ENCODE data around the gene STKLD1. TPM values are rescaled to one million over a fixed set of nuclear protein-coding genes. Genes with fewer than 3 reads are reported as not detected.

Gene STKLD1
- total RNA-seq, 5 donors from 2014 or later (not counting 1 experiment from before 2014, with no cell fraction given) = 0.49 to 1.1 (median 0.70) TPM

- no peaks in the 10 kb centered on the region for H3K9me3 Mint-ChIP-seq
- H3K4me1 Mint-ChIP-seq = peaks cover 31 to 54% (median 53%) of the 10 kb centered on the region in 3 donors
- no peaks in the 10 kb centered on the region for H3K9me3 ChIP-seq
- no peak overlapping the region for H3K4me3 ChIP-seq (ENCODE audit: control insufficient read depth in 1 of 2, extremely low read depth in 1 of 2, low read length in 1 of 2)
- H3K27me3 ChIP-seq (replicated peaks in 1 of 2; ENCODE audit: control insufficient read depth in 2 of 2, extremely low read depth in 1 of 2, insufficient read depth in 2 of 2, low read length in 1 of 2) = peaks cover 0 to 3% of the 10 kb centered on the region in 2 experiments
- H3K4me1 ChIP-seq (ENCODE audit: control insufficient read depth in 1 of 2, extremely low read depth in 1 of 2, insufficient read depth in 2 of 2, low read length in 2 of 2) = peaks cover 18 to 44% of the 10 kb centered on the region in 2 experiments
- no peak for ATAC-seq (replicated peaks in 1 of 4)
- H3K4me3 Mint-ChIP-seq = no peak overlapping the region
- 73% methylated on average over 6 of the region's 8 CpGs for WGBS (ENCODE audit: insufficient coverage)
- no peak for DNase-seq
- POLR2A ChIA-PET = interaction anchor here in 1 of 2 donors (0.7 kb wide), 1 partner anchor 106 kb away, joined by 7 read pairs; no protein-coding TSS in a partner anchor
- H3K36me3 ChIP-seq (ENCODE audit: control insufficient read depth in 2 of 2, extremely low read depth in 1 of 2, insufficient read depth in 1 of 2, low read length in 1 of 2) = peaks cover 14 to 59% of the 10 kb centered on the region in 2 donors
- CTCF ChIA-PET = no interaction called here
- H3K36me3 Mint-ChIP-seq = peaks cover 38% of the 10 kb centered on the region
- H3K27ac ChIP-seq (ENCODE audit: low read length) = no peak overlapping the region
- no peak overlapping the region for H3K27ac Mint-ChIP-seq
- no peaks in the 10 kb centered on the region for H3K27me3 Mint-ChIP-seq
These were observed 23.4 kb upstream of the STKLD1 start for GRCh38 chr9:133352635-133353340.

DNA sequence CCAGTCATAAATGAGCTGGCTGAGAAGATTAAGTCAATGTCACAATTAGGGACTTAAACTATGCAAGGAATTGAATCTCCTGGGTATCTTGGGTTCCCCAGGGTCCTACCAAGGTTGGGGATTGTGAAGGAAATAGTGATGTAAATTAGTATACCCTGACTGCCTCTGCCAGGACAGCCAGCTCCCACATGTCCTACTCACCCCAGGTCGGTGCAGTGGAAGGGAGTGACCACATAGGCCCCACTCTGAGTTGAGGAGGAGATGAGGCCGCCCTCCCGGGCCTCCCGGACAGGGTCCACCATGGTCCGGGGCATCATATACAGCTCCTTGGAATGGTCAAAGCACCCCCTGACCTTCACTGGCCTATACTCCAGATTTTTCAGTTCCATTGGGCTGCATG is 22.6 kb upstream of the STKLD1 start:
- no peaks in the 10 kb centered on the region for H3K27me3 Mint-ChIP-seq
- WGBS (ENCODE audit: insufficient coverage) = 100% methylated on average over 1 of the region's 5 CpGs
- H3K27ac Mint-ChIP-seq = no peak overlapping the region
- Histone ChIP-seq H3K36me3 (ENCODE audit: control insufficient read depth in 2 of 2, extremely low read depth in 1 of 2, insufficient read depth in 1 of 2, low read length in 1 of 2) (peaks cover 14 to 65% of the 10 kb centered on the region in 2 donors), H3K9me3 (no peaks in the 10 kb centered on the region), H3K4me3 (ENCODE audit: control insufficient read depth in 1 of 2, extremely low read depth in 1 of 2, low read length in 1 of 2) (no peak overlapping the region), H3K4me1 (ENCODE audit: control insufficient read depth in 1 of 2, extremely low read depth in 1 of 2, insufficient read depth in 2 of 2, low read length in 2 of 2) (peaks cover 18 to 49% of the 10 kb centered on the region in 2 experiments), H3K27me3 (replicated peaks in 1 of 2; ENCODE audit: control insufficient read depth in 2 of 2, extremely low read depth in 1 of 2, insufficient read depth in 2 of 2, low read length in 1 of 2) (no peaks in the 10 kb centered on the region), H3K27ac (ENCODE audit: low read length) (no peak overlapping the region)
- ChIA-PET POLR2A (interaction anchor here in 1 of 2 donors (0.7 kb wide), 1 partner anchor 106 kb away, joined by 7 read pairs; no protein-coding TSS in a partner anchor), CTCF (no interaction called here)
- DNase-seq = no peak
- H3K4me3 Mint-ChIP-seq = peak overlapping the region in 1 of 3 donors; percentile 33
- peaks cover 31 to 56% (median 54%) of the 10 kb centered on the region in 3 donors for H3K4me1 Mint-ChIP-seq
- H3K9me3 Mint-ChIP-seq = no peaks in the 10 kb centered on the region
- no peak for ATAC-seq (replicated peaks in 1 of 4)
- peaks cover 37% of the 10 kb centered on the region for H3K36me3 Mint-ChIP-seq

DNA sequence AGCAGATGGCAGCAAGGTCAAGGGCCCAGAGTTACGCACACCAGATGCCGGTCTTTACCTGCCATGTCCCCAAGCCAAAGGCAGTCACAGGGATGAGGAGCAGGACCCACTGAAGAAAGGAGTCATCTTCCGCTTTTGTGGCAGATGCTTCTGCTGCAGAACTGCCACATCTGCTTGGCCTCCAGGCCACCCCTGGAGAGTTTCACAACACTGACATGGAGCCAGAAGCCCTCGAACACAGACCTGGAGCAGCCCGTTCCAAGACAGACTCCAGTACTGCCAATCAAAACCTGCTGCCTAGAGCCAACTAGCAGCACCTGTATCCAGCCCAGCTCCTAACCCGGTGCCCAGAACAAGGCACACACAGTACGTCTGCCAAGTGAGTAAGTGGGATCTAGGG is 21.4 kb upstream of the STKLD1 start:
- H3K36me3 ChIP-seq (ENCODE audit: control insufficient read depth in 2 of 2, extremely low read depth in 1 of 2, insufficient read depth in 1 of 2, low read length in 1 of 2) = peaks cover 18 to 65% of the 10 kb centered on the region in 2 donors
- peaks cover 25 to 51% (median 50%) of the 10 kb centered on the region in 3 donors for H3K4me1 Mint-ChIP-seq
- H3K27ac Mint-ChIP-seq = no peak overlapping the region

GRCh38 chr9:133355881-133356357 is 20.2 kb upstream of the STKLD1 start:
- H3K9me3 Mint-ChIP-seq = no peaks in the 10 kb centered on the region
- Histone ChIP-seq H3K27me3 (replicated peaks in 1 of 2; ENCODE audit: control insufficient read depth in 2 of 2, extremely low read depth in 1 of 2, insufficient read depth in 2 of 2, low read length in 1 of 2) (no peaks in the 10 kb centered on the region), H3K9me3 (no peaks in the 10 kb centered on the region), H3K36me3 (ENCODE audit: control insufficient read depth in 2 of 2, extremely low read depth in 1 of 2, insufficient read depth in 1 of 2, low read length in 1 of 2) (peaks cover 16 to 65% of the 10 kb centered on the region in 2 donors), H3K4me3 (ENCODE audit: control insufficient read depth in 1 of 2, extremely low read depth in 1 of 2, low read length in 1 of 2) (peak overlapping the region; percentile 49 to 87), H3K4me1 (ENCODE audit: control insufficient read depth in 1 of 2, extremely low read depth in 1 of 2, insufficient read depth in 2 of 2, low read length in 2 of 2) (peaks cover 9 to 51% of the 10 kb centered on the region in 2 experiments), H3K27ac (ENCODE audit: low read length) (peak overlapping the region; percentile 27)
- H3K36me3 Mint-ChIP-seq = peaks cover 19% of the 10 kb centered on the region
- ATAC-seq (replicated peaks in 1 of 4) (peak; percentile 43 to 56 (median 51)), DNase-seq (peak in 2 of 35 experiments; percentile 16 to 25)
- peaks cover 25 to 47% (median 44%) of the 10 kb centered on the region in 3 donors for H3K4me1 Mint-ChIP-seq
- H3K4me3 Mint-ChIP-seq = peak overlapping the region; percentile 82 to 87 (median 84)
- H3K27me3 Mint-ChIP-seq = no peaks in the 10 kb centered on the region
- POLR2A ChIA-PET = interaction anchor here (0.6 to 2.3 kb wide), 3 partner anchors 8 to 677 kb away, joined by 3 to 9 read pairs (median 6); no protein-coding TSS in a partner anchor
- H3K27ac Mint-ChIP-seq = peak overlapping the region; percentile 84 to 85
- CTCF ChIA-PET = interaction anchor here (0.8 to 2.8 kb wide), 3 partner anchors 15 to 170 kb away, joined by 3 to 16 read pairs (median 4); no protein-coding TSS in a partner anchor
- WGBS (ENCODE audit: insufficient coverage) = under 1% methylated on average over 31 of the region's 31 CpGs

More for the DNA sequence above, 21.4 kb upstream of the STKLD1 start:
- Histone ChIP-seq H3K9me3 (no peaks in the 10 kb centered on the region), H3K27me3 (replicated peaks in 1 of 2; ENCODE audit: control insufficient read depth in 2 of 2, extremely low read depth in 1 of 2, insufficient read depth in 2 of 2, low read length in 1 of 2) (no peaks in the 10 kb centered on the region), H3K4me3 (ENCODE audit: control insufficient read depth in 1 of 2, extremely low read depth in 1 of 2, low read length in 1 of 2) (no peak overlapping the region), H3K4me1 (ENCODE audit: control insufficient read depth in 1 of 2, extremely low read depth in 1 of 2, insufficient read depth in 2 of 2, low read length in 2 of 2) (peaks cover 9 to 49% of the 10 kb centered on the region in 2 experiments), H3K27ac (ENCODE audit: low read length) (no peak overlapping the region)
- ChIA-PET POLR2A (interaction anchor here in 1 of 2 donors (1.4 kb wide), 1 partner anchor 9 kb away, joined by 3 read pairs; no protein-coding TSS in a partner anchor), CTCF (no interaction called here)
- no peak for DNase-seq
- Mint-ChIP-seq H3K9me3 (no peaks in the 10 kb centered on the region), H3K27me3 (no peaks in the 10 kb centered on the region), H3K36me3 (peaks cover 26% of the 10 kb centered on the region), H3K4me3 (peak overlapping the region; percentile 82 to 87 (median 84))
- 90% methylated on average over 6 of the region's 7 CpGs for WGBS (ENCODE audit: insufficient coverage)
- no peak for ATAC-seq (replicated peaks in 1 of 4)

- Mint-ChIP-seq H3K27ac (peak within 1 kb of the TSS; percentile 84 to 85), H3K36me3 (peaks cover 20% of the 10 kb centered on the region), H3K9me3 (no peaks in the 10 kb centered on the region), H3K27me3 (no peaks in the 10 kb centered on the region), H3K4me3 (peak within 1 kb of the TSS; percentile 82 to 87 (median 84)), H3K4me1 (peaks cover 25 to 47% (median 44%) of the 10 kb centered on the region in 3 donors)
- 1% methylated on average over 78 of the region's 78 CpGs for WGBS (ENCODE audit: insufficient coverage)
- Histone ChIP-seq H3K36me3 (ENCODE audit: control insufficient read depth in 2 of 2, extremely low read depth in 1 of 2, insufficient read depth in 1 of 2, low read length in 1 of 2) (peaks cover 17 to 65% of the 10 kb centered on the region in 2 donors), H3K27me3 (replicated peaks in 1 of 2; ENCODE audit: control insufficient read depth in 2 of 2, extremely low read depth in 1 of 2, insufficient read depth in 2 of 2, low read length in 1 of 2) (no peaks in the 10 kb centered on the region), H3K4me3 (ENCODE audit: control insufficient read depth in 1 of 2, extremely low read depth in 1 of 2, low read length in 1 of 2) (peak within 1 kb of the TSS; percentile 79 to 87), H3K27ac (ENCODE audit: low read length) (peak within 1 kb of the TSS; percentile 36), H3K9me3 (no peaks in the 10 kb centered on the region), H3K4me1 (ENCODE audit: control insufficient read depth in 1 of 2, extremely low read depth in 1 of 2, insufficient read depth in 2 of 2, low read length in 2 of 2) (peaks cover 9 to 51% of the 10 kb centered on the region in 2 experiments)
- ATAC-seq (replicated peaks in 1 of 4) (peak; percentile 89 to 97 (median 94)), DNase-seq (peak; percentile 78 to 95 (median 88))
- ChIA-PET POLR2A (interaction anchor here (0.6 to 2.3 kb wide), 3 partner anchors 8 to 676 kb away, joined by 3 to 9 read pairs (median 6); no protein-coding TSS in a partner anchor), CTCF (interaction anchor here (0.7 to 2.8 kb wide), 4 partner anchors 8 to 171 kb away, joined by 3 to 16 read pairs (median 4); partner anchors contain the start of genes MED22 (in 1 of the 2) and RPL7A (in 1 of the 2))
These were observed 19.6 kb upstream of the STKLD1 start, which contains the start of the genes SURF1 and SURF2 for GRCh38 chr9:133356391-133357091. SURF1 (minus strand) TSS chr9:133356487; CDS start chr9:133356453, 34 bp downstream. SURF2 (plus strand) TSS chr9:133356550; CDS start chr9:133356593, 43 bp downstream.

All from T-cell (primary cell).